Loucy (cell line): ENCODE results near the gene ITPRIPL1.

Source experiments
- H2AFZ ChIP-seq: fragments of 200-600 bp; sonication (generic); 2 replicates; pipeline ENCODE4 v1.6.0; 2016; ENCODE audit warnings: antibody characterized with exemption, mild to moderate bottlenecking, low read length, moderate library complexity
- H3F3A ChIP-seq: fragments of 200-600 bp; 2 replicates; pipeline ENCODE4 v1.6.0; 2016; ENCODE audit warnings: antibody characterized with exemption, low read depth, mild to moderate bottlenecking
- H3K27me3 ChIP-seq: fragments of 200-600 bp; sonication (generic); 2 replicates; pipeline ENCODE4 v1.6.1; 2014; ENCODE audit warnings: low read length, mild to moderate bottlenecking; ENCODE audit not compliant: insufficient read depth, poor library complexity, severe bottlenecking
- H3K36me3 ChIP-seq: fragments of 200-600 bp; sonication (generic); 2 replicates; pipeline ENCODE4 v1.6.1; 2016; ENCODE audit warnings: low read length; ENCODE audit not compliant: insufficient read depth
- H3K4me1 ChIP-seq: fragments of 200-600 bp; sonication (generic); 2 replicates; pipeline ENCODE4 v1.5.1; 2014; ENCODE audit warnings: low read length, mild to moderate bottlenecking; ENCODE audit not compliant: insufficient read depth, poor library complexity, severe bottlenecking
- H3K4me2 ChIP-seq: fragments of 200-600 bp; sonication (generic); 2 replicates; pipeline ENCODE4 v1.6.0; 2014; ENCODE audit warnings: antibody characterized with exemption, low read length, low read depth, mild to moderate bottlenecking; ENCODE audit not compliant: poor library complexity, severe bottlenecking
- H3K4me3 ChIP-seq: fragments of 200-600 bp; sonication (generic); 2 replicates; pipeline ENCODE4 v1.5.1; 2014; ENCODE audit warnings: low read length, mild to moderate bottlenecking, mixed read lengths; ENCODE audit not compliant: poor library complexity, severe bottlenecking
- H3K79me2 ChIP-seq: fragments of 200-600 bp; sonication (generic); 2 replicates; pipeline ENCODE4 v1.6.1; 2014; ENCODE audit warnings: low read length; ENCODE audit not compliant: insufficient read depth
- H3K9ac ChIP-seq: fragments of 200-600 bp; sonication (generic); 2 replicates; pipeline ENCODE4 v1.6.0; 2014; ENCODE audit warnings: mild to moderate bottlenecking, low read depth, low read length, moderate library complexity; ENCODE audit not compliant: poor library complexity, severe bottlenecking
- H3K9me2 ChIP-seq: fragments of 200-600 bp; sonication (generic); replicated peaks from 2 replicates; pipeline ENCODE4 v1.6.1; 2016; ENCODE audit warnings: low read depth, low read length, mixed read lengths
- H3K9me3 ChIP-seq: fragments of 200-600 bp; sonication (generic); 2 replicates; pipeline ENCODE4 v1.6.1; 2014; ENCODE audit warnings: mild to moderate bottlenecking, antibody characterized with exemption, low read length, low read depth; ENCODE audit not compliant: insufficient read depth
- H4K20me1 ChIP-seq: fragments of 200-600 bp; sonication (generic); 2 replicates; pipeline ENCODE4 v1.6.0; 2014; ENCODE audit warnings: antibody characterized with exemption, low read length, mild to moderate bottlenecking; ENCODE audit not compliant: insufficient read depth, poor library complexity, severe bottlenecking
- CTCF ChIP-seq: fragments of 200-600 bp; sonication (generic); conservative IDR thresholded peaks from 2 replicates; pipeline ENCODE4 v1.5.1; 2014; ENCODE audit warnings: mild to moderate bottlenecking, antibody characterized with exemption, low read length
- EZH2phosphoT487 ChIP-seq: fragments of 200-600 bp; IDR thresholded peaks from 2 replicates; pipeline ENCODE4 v1.6.1; 2018; ENCODE audit warnings: antibody characterized with exemption, mild to moderate bottlenecking, moderate library complexity, borderline replicate concordance

Gene ITPRIPL1

GRCh38 chr2:96359866-96360265, 34.7 kb downstream of the ITPRIPL1 start:
- H4K20me1 ChIP-seq: no peaks in the 10 kb centered on the region
- H3K4me1 ChIP-seq: no peaks in the 10 kb centered on the region
- H3K4me2 ChIP-seq: no peak overlapping the region
- no peaks in the 10 kb centered on the region for H3F3A ChIP-seq
- H2AFZ ChIP-seq: no peak overlapping the region
- no peaks in the 10 kb centered on the region for H3K9me2 ChIP-seq
- peaks cover 83% of the 10 kb centered on the region for H3K36me3 ChIP-seq
- H3K27me3 ChIP-seq: no peaks in the 10 kb centered on the region
- H3K9me3 ChIP-seq: no peaks in the 10 kb centered on the region
- TF ChIP-seq EZH2phosphoT487: no peak
- no peak overlapping the region for H3K9ac ChIP-seq
- no peak overlapping the region for H3K4me3 ChIP-seq
- no peaks in the 10 kb centered on the region for H3K79me2 ChIP-seq

GRCh38 chr2:96361751-96362150, 36.6 kb downstream of the ITPRIPL1 start:
- H3K9me2 ChIP-seq: no peaks in the 10 kb centered on the region
- no peaks in the 10 kb centered on the region for H3K27me3 ChIP-seq
- no peaks in the 10 kb centered on the region for H3F3A ChIP-seq
- H3K36me3 ChIP-seq: peaks cover 84% of the 10 kb centered on the region
- TF ChIP-seq EZH2phosphoT487 (no peak), CTCF (no peak)
- H3K4me3 ChIP-seq: no peak overlapping the region
- no peak overlapping the region for H2AFZ ChIP-seq
- H3K9ac ChIP-seq: no peak overlapping the region
- H3K4me2 ChIP-seq: no peak overlapping the region
- H3K9me3 ChIP-seq: no peaks in the 10 kb centered on the region
- H3K4me1 ChIP-seq: no peaks in the 10 kb centered on the region
- H3K79me2 ChIP-seq: no peaks in the 10 kb centered on the region
- no peaks in the 10 kb centered on the region for H4K20me1 ChIP-seq

- H2AFZ ChIP-seq: no peak overlapping the region
- no peak for TF ChIP-seq EZH2phosphoT487
- no peak for TF ChIP-seq CTCF
- no peaks in the 10 kb centered on the region for H4K20me1 ChIP-seq
- no peaks in the 10 kb centered on the region for H3F3A ChIP-seq
- H3K79me2 ChIP-seq: no peaks in the 10 kb centered on the region
- H3K9me3 ChIP-seq: no peaks in the 10 kb centered on the region
- H3K36me3 ChIP-seq: peaks cover 91% of the 10 kb centered on the region
- H3K4me2 ChIP-seq: no peak overlapping the region
- H3K9me2 ChIP-seq: no peaks in the 10 kb centered on the region
- H3K4me1 ChIP-seq: no peaks in the 10 kb centered on the region
- H3K27me3 ChIP-seq: no peaks in the 10 kb centered on the region
- no peak overlapping the region for H3K4me3 ChIP-seq
- H3K9ac ChIP-seq: no peak overlapping the region
Measured at GRCh38 chr2:96369186-96369585, 44.1 kb downstream of the ITPRIPL1 start.

GRCh38 chr2:96374211-96374951, 49.3 kb downstream of the ITPRIPL1 start:
- H3K36me3 ChIP-seq: peaks cover 47% of the 10 kb centered on the region; the same call in 1 of the 2 replicates
- H3K9me3 ChIP-seq: peaks cover 8% of the 10 kb centered on the region; the same call in 1 of the 2 replicates
- no peak overlapping the region for H3K4me2 ChIP-seq
- H3K9me2 ChIP-seq: no peaks in the 10 kb centered on the region
- H3K9ac ChIP-seq: no peak overlapping the region
- H3K4me1 ChIP-seq: no peaks in the 10 kb centered on the region
- no peak overlapping the region for H3K4me3 ChIP-seq
- H3K79me2 ChIP-seq: no peaks in the 10 kb centered on the region
- no peaks in the 10 kb centered on the region for H3K27me3 ChIP-seq
- TF ChIP-seq CTCF: no peak
- no peak for TF ChIP-seq EZH2phosphoT487
- H3F3A ChIP-seq: no peaks in the 10 kb centered on the region
- no peak overlapping the region for H2AFZ ChIP-seq
- no peaks in the 10 kb centered on the region for H4K20me1 ChIP-seq
